ENCODE data around the gene FBXO40. TPM values are rescaled to one million over a fixed set of nuclear protein-coding genes. Genes with fewer than 3 reads are reported as not detected.
A peak's percentile ranks its signal among the peaks of the same experiment; 100 is the strongest.

The FBXO40 gene
- total and polyA plus RNA-seq, 2 of the 13 experiments (the other 11 are each of a cell fraction or from before 2014, with no cell fraction given) = not detected

- TF ChIP-seq PBX2 (CRISPR knock-in tag; IDR thresholded peaks at IDR 0.05) (no peak), ZSCAN20 (CRISPR knock-in tag; IDR thresholded peaks at IDR 0.05; ENCODE audit: borderline replicate concordance) (peak; percentile 85; the same call in 1 of the 2 replicates), ZNF672 (CRISPR knock-in tag; IDR thresholded peaks at IDR 0.05) (no peak), ZNF615 (CRISPR knock-in tag; IDR thresholded peaks at IDR 0.05; ENCODE audit: borderline replicate concordance) (no peak), TCF12 (IDR thresholded peaks at IDR 0.05) (no peak), TCF12 (CRISPR knock-in tag; IDR thresholded peaks at IDR 0.05) (no peak), ZC3H4 (CRISPR knock-in tag; IDR thresholded peaks at IDR 0.05; ENCODE audit: borderline replicate concordance) (no peak), SIN3B (IDR thresholded peaks at IDR 0.05; ENCODE audit: low read length) (peak; percentile 96), KLF11 (CRISPR knock-in tag; IDR thresholded peaks at IDR 0.05) (no peak; the same call in 1 of the 2 replicates)
- TF ChIP-seq, protein P1, sequence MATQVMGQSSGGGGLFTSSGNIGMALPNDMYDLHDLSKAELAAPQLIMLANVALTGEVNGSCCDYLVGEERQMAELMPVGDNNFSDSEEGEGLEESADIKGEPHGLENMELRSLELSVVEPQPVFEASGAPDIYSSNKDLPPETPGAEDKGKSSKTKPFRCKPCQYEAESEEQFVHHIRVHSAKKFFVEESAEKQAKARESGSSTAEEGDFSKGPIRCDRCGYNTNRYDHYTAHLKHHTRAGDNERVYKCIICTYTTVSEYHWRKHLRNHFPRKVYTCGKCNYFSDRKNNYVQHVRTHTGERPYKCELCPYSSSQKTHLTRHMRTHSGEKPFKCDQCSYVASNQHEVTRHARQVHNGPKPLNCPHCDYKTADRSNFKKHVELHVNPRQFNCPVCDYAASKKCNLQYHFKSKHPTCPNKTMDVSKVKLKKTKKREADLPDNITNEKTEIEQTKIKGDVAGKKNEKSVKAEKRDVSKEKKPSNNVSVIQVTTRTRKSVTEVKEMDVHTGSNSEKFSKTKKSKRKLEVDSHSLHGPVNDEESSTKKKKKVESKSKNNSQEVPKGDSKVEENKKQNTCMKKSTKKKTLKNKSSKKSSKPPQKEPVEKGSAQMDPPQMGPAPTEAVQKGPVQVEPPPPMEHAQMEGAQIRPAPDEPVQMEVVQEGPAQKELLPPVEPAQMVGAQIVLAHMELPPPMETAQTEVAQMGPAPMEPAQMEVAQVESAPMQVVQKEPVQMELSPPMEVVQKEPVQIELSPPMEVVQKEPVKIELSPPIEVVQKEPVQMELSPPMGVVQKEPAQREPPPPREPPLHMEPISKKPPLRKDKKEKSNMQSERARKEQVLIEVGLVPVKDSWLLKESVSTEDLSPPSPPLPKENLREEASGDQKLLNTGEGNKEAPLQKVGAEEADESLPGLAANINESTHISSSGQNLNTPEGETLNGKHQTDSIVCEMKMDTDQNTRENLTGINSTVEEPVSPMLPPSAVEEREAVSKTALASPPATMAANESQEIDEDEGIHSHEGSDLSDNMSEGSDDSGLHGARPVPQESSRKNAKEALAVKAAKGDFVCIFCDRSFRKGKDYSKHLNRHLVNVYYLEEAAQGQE (IDR thresholded peaks at IDR 0.05; ENCODE audit: borderline replicate concordance in 1 of 2, low read depth in 1 of 2, low read length in 2 of 2) = no peak; a peak in 1 of 4 replicates
- TF ChIP-seq, protein P2, sequence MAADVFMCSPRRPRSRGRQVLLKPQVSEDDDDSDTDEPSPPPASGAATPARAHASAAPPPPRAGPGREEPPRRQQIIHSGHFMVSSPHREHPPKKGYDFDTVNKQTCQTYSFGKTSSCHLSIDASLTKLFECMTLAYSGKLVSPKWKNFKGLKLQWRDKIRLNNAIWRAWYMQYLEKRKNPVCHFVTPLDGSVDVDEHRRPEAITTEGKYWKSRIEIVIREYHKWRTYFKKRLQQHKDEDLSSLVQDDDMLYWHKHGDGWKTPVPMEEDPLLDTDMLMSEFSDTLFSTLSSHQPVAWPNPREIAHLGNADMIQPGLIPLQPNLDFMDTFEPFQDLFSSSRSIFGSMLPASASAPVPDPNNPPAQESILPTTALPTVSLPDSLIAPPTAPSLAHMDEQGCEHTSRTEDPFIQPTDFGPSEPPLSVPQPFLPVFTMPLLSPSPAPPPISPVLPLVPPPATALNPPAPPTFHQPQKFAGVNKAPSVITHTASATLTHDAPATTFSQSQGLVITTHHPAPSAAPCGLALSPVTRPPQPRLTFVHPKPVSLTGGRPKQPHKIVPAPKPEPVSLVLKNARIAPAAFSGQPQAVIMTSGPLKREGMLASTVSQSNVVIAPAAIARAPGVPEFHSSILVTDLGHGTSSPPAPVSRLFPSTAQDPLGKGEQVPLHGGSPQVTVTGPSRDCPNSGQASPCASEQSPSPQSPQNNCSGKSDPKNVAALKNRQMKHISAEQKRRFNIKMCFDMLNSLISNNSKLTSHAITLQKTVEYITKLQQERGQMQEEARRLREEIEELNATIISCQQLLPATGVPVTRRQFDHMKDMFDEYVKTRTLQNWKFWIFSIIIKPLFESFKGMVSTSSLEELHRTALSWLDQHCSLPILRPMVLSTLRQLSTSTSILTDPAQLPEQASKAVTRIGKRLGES (CRISPR knock-in tag; IDR thresholded peaks at IDR 0.05; ENCODE audit: borderline replicate concordance) = 0 out of 2 replicates have a peak, but pooled peaks have one; percentile 18
- TF ChIP-seq, protein P3, sequence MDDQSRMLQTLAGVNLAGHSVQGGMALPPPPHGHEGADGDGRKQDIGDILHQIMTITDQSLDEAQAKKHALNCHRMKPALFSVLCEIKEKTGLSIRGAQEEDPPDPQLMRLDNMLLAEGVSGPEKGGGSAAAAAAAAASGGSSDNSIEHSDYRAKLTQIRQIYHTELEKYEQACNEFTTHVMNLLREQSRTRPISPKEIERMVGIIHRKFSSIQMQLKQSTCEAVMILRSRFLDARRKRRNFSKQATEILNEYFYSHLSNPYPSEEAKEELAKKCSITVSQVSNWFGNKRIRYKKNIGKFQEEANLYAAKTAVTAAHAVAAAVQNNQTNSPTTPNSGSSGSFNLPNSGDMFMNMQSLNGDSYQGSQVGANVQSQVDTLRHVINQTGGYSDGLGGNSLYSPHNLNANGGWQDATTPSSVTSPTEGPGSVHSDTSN (CRISPR knock-in tag; IDR thresholded peaks at IDR 0.05; ENCODE audit: borderline replicate concordance) = no peak
- TF ChIP-seq, protein P4, sequence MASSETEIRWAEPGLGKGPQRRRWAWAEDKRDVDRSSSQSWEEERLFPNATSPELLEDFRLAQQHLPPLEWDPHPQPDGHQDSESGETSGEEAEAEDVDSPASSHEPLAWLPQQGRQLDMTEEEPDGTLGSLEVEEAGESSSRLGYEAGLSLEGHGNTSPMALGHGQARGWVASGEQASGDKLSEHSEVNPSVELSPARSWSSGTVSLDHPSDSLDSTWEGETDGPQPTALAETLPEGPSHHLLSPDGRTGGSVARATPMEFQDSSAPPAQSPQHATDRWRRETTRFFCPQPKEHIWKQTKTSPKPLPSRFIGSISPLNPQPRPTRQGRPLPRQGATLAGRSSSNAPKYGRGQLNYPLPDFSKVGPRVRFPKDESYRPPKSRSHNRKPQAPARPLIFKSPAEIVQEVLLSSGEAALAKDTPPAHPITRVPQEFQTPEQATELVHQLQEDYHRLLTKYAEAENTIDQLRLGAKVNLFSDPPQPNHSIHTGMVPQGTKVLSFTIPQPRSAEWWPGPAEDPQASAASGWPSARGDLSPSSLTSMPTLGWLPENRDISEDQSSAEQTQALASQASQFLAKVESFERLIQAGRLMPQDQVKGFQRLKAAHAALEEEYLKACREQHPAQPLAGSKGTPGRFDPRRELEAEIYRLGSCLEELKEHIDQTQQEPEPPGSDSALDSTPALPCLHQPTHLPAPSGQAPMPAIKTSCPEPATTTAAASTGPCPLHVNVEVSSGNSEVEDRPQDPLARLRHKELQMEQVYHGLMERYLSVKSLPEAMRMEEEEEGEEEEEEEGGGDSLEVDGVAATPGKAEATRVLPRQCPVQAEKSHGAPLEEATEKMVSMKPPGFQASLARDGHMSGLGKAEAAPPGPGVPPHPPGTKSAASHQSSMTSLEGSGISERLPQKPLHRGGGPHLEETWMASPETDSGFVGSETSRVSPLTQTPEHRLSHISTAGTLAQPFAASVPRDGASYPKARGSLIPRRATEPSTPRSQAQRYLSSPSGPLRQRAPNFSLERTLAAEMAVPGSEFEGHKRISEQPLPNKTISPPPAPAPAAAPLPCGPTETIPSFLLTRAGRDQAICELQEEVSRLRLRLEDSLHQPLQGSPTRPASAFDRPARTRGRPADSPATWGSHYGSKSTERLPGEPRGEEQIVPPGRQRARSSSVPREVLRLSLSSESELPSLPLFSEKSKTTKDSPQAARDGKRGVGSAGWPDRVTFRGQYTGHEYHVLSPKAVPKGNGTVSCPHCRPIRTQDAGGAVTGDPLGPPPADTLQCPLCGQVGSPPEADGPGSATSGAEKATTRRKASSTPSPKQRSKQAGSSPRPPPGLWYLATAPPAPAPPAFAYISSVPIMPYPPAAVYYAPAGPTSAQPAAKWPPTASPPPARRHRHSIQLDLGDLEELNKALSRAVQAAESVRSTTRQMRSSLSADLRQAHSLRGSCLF (CRISPR knock-in tag; IDR thresholded peaks at IDR 0.05; ENCODE audit: borderline replicate concordance) = 0 out of 2 replicates have a peak, but pooled peaks have one; percentile 45
These were observed 47.4 kb upstream of the FBXO40 start, which contains the start of gene POLQ (continued) for GRCh38 chr3:121545574-121546455.

Measured in HepG2 (cell line).